Fibroblast of skin of left quadriceps (primary cell): ENCODE results near the gene RAB35.
A peak's percentile ranks its signal among the peaks of the same experiment; 100 is the strongest.

Source experiments
- DNase-seq, 2 experiments: peaks; one replicate each; pipeline ENCODE4 v3.0.0-alpha.2; 2013; ENCODE audit warnings: low read depth in 2 of 2

The RAB35 gene

GRCh38 chr12:120086801-120087621, 29.5 kb downstream of the RAB35 start:
- DNase-seq, result peak; percentile 95

GRCh38 chr12:120085920-120086645, 30.5 kb downstream of the RAB35 start:
- no peak for DNase-seq

- DNase-seq, result no peak
Observed at GRCh38 chr12:120081641-120082040, 34.9 kb downstream of the RAB35 start.

- DNase-seq, result no peak
Observed at GRCh38 chr12:120079411-120080400, 36.8 kb downstream of the RAB35 start.

GRCh38 chr12:120078868-120079267, 37.7 kb downstream of the RAB35 start:
- DNase-seq, result no peak

GRCh38 chr12:120077260-120077659, 39.3 kb downstream of the RAB35 start:
- no peak for DNase-seq

GRCh38 chr12:120076651-120077050, 39.9 kb downstream of the RAB35 start:
- DNase-seq, result no peak

- DNase-seq, result no peak
Observed at GRCh38 chr12:120075034-120075616, 41.4 kb downstream of the RAB35 start.

- DNase-seq, result no peak
Observed at GRCh38 chr12:120072472-120073249, 43.9 kb downstream of the RAB35 start.

- DNase-seq, result no peak
Observed at GRCh38 chr12:120071493-120072020, 45.0 kb downstream of the RAB35 start.

GRCh38 chr12:120069278-120069677, 47.3 kb downstream of the RAB35 start:
- DNase-seq, result no peak

- DNase-seq, result no peak
Observed at GRCh38 chr12:120067901-120068300, 48.7 kb downstream of the RAB35 start.

GRCh38 chr12:120067084-120067869, 49.3 kb downstream of the RAB35 start:
- DNase-seq, result no peak

- no peak for DNase-seq
Observed at GRCh38 chr12:120066341-120066740, 50.2 kb downstream of the RAB35 start.

GRCh38 chr12:120065472-120065871, 51.1 kb downstream of the RAB35 start:
- no peak for DNase-seq

- DNase-seq, result no peak
Observed at GRCh38 chr12:120064054-120064940, 52.3 kb downstream of the RAB35 start.

GRCh38 chr12:120062976-120063579, 53.5 kb downstream of the RAB35 start:
- no peak for DNase-seq

- DNase-seq, result no peak
Observed at GRCh38 chr12:120061575-120062214, 54.9 kb downstream of the RAB35 start.
